Neuron (in vitro differentiated cells): Measurements from ENCODE around the gene CRB1.
A peak's percentile ranks its signal among the peaks of the same experiment; 100 is the strongest.

ENCODE experiments used
- H2AFZ ChIP-seq: one replicate; pipeline ENCODE4 v1.6.1; 2013; ENCODE audit warnings: low read depth, mild to moderate bottlenecking, inconsistent platforms, low read length, moderate library complexity
- H3K27me3 ChIP-seq: one replicate; pipeline ENCODE4 v1.6.1; 2013; ENCODE audit warnings: low read length; ENCODE audit not compliant: insufficient read depth
- H3K36me3 ChIP-seq: one replicate; pipeline ENCODE4 v1.6.1; 2013; ENCODE audit warnings: low read length; ENCODE audit not compliant: insufficient read depth
- H3K4me1 ChIP-seq: one replicate; pipeline ENCODE4 v1.6.1; 2013; ENCODE audit warnings: low read length; ENCODE audit not compliant: insufficient read depth
- H3K4me3 ChIP-seq: 2 replicates; pipeline ENCODE4 v1.5.1; 2013; ENCODE audit warnings: mild to moderate bottlenecking, low read length, moderate library complexity
- H3K9me3 ChIP-seq: one replicate; pipeline ENCODE4 v1.6.1; 2013; ENCODE audit warnings: low read length

The CRB1 gene

GRCh38 chr1:197339106-197340060 is 71.3 kb downstream of the CRB1 start:
- H3K27me3 ChIP-seq: no peaks in the 10 kb centered on the region
- no peaks in the 10 kb centered on the region for H3K9me3 ChIP-seq
- no peaks in the 10 kb centered on the region for H3K36me3 ChIP-seq
- no peak overlapping the region for H3K4me3 ChIP-seq
- peaks cover 17% of the 10 kb centered on the region for H3K4me1 ChIP-seq
- no peak overlapping the region for H2AFZ ChIP-seq

DNA sequence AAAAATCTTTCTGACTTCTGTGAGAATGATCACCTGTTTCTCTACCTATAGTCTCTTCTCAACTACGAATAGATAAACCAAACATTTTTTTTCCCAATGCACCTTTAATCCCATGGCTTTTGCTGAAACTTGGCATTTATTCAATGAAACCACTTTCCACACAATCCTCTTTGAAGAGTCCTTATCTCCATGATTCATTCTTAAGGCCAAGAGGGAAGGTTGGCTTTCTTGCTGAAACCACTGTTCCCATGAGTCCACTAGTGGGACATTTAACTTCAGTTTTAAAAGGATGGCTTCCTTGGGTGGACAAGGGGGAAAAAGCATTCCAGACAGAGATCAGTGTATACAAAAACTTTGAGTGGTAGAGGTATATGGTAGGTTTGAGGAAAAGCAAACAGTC is 73.6 kb downstream of the CRB1 start:
- no peak overlapping the region for H2AFZ ChIP-seq
- H3K4me3 ChIP-seq: no peak overlapping the region
- no peaks in the 10 kb centered on the region for H3K27me3 ChIP-seq
- no peaks in the 10 kb centered on the region for H3K9me3 ChIP-seq
- peaks cover 17% of the 10 kb centered on the region for H3K4me1 ChIP-seq
- H3K36me3 ChIP-seq: no peaks in the 10 kb centered on the region

DNA sequence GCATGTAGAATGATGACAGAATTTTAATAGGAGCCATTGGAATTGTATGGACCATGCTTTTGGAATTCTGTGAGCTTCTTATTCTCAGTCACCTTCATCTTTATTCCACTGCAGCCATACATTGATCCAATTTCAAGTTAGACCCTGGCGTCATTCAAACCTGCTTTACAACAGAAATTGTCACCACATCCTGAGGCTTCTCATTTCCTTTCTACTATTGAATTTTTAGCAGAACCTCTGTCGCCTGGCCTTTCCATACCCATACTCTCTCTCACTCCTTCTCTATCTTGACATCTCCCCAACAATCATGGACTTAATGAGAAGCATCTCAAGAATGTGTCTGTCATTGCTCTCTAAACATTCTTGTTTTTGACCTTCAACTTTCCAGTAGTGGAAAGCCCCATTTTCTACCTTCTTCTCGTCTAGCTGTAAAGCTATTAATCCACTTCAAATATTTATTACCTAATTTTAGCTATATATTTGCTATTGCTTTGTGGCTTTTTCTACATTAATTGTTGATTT is 74.1 kb downstream of the CRB1 start:
- no peaks in the 10 kb centered on the region for H3K27me3 ChIP-seq
- H2AFZ ChIP-seq: no peak overlapping the region
- no peaks in the 10 kb centered on the region for H3K36me3 ChIP-seq
- H3K9me3 ChIP-seq: no peaks in the 10 kb centered on the region
- H3K4me3 ChIP-seq: no peak overlapping the region
- H3K4me1 ChIP-seq: peaks cover 17% of the 10 kb centered on the region

DNA sequence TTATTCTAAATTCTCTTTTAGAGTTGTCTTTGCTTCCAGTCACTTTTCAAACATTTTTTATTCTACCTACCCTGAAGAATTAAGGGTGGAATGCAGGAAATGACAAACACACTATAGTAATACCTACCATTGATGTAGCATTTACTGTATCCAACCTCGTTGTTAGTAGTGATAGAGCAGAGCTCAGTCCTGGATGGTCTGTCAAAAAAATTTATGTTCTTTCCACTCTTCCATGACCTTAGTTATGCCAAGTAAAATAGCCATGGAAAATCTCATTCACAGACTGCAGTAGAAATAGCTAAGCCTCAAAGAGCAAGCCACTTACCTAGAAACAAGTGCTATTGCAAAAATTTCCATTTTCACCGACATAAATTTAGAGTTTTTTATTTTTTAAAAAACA is 74.6 kb downstream of the CRB1 start:
- H3K27me3 ChIP-seq: no peaks in the 10 kb centered on the region
- H2AFZ ChIP-seq: no peak overlapping the region
- H3K4me1 ChIP-seq: peaks cover 17% of the 10 kb centered on the region
- no peak overlapping the region for H3K4me3 ChIP-seq
- no peaks in the 10 kb centered on the region for H3K9me3 ChIP-seq
- no peaks in the 10 kb centered on the region for H3K36me3 ChIP-seq

- H3K4me3 ChIP-seq: no peak overlapping the region
- H3K27me3 ChIP-seq: no peaks in the 10 kb centered on the region
- peaks cover 17% of the 10 kb centered on the region for H3K4me1 ChIP-seq
- no peak overlapping the region for H2AFZ ChIP-seq
- no peaks in the 10 kb centered on the region for H3K9me3 ChIP-seq
- no peaks in the 10 kb centered on the region for H3K36me3 ChIP-seq
Measured at GRCh38 chr1:197343663-197344273, 75.7 kb downstream of the CRB1 start.

GRCh38 chr1:197351821-197352440 is 83.9 kb downstream of the CRB1 start:
- Histone ChIP-seq H3K36me3 (no peaks in the 10 kb centered on the region), H3K4me3 (no peak overlapping the region), H3K9me3 (no peaks in the 10 kb centered on the region)

GRCh38 chr1:197355248-197355995 is 87.4 kb downstream of the CRB1 start:
- Histone ChIP-seq H3K36me3 (no peaks in the 10 kb centered on the region), H3K4me1 (peaks cover 3% of the 10 kb centered on the region), H2AFZ (no peak overlapping the region), H3K9me3 (no peaks in the 10 kb centered on the region), H3K27me3 (no peaks in the 10 kb centered on the region), H3K4me3 (no peak overlapping the region)

More at GRCh38 chr1:197351821-197352440, 83.9 kb downstream of the CRB1 start:
- Histone ChIP-seq H2AFZ (no peak overlapping the region), H3K4me1 (no peaks in the 10 kb centered on the region), H3K27me3 (no peaks in the 10 kb centered on the region)

- Histone ChIP-seq H3K4me3 (no peak overlapping the region), H3K27me3 (no peaks in the 10 kb centered on the region), H3K4me1 (peaks cover 4% of the 10 kb centered on the region), H3K9me3 (no peaks in the 10 kb centered on the region), H3K36me3 (no peaks in the 10 kb centered on the region), H2AFZ (no peak overlapping the region)
Measured at GRCh38 chr1:197356723-197357533, 88.9 kb downstream of the CRB1 start.

DNA sequence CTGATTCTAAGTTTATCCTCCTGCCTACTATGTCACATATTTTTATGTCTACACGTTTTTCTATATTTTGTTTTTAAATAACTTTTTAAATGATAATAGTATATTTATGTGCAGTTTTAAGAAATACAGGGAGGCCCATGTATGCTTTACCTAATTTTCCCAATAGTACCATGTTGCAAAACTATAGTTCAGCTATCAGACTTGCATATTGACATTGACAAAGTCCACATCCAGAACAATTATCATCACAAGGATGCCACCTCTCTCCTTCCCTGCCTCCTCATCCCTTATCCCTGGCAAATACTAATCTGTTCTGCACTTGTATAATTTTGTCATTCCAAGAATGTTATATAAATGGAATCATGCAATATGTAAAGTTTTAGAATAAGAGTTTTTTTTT is 90.9 kb downstream of the CRB1 start:
- H2AFZ ChIP-seq: no peak overlapping the region
- no peaks in the 10 kb centered on the region for H3K27me3 ChIP-seq
- no peak overlapping the region for H3K4me3 ChIP-seq
- H3K36me3 ChIP-seq: no peaks in the 10 kb centered on the region
- peaks cover 4% of the 10 kb centered on the region for H3K4me1 ChIP-seq
- no peaks in the 10 kb centered on the region for H3K9me3 ChIP-seq

- no peaks in the 10 kb centered on the region for H3K36me3 ChIP-seq
- no peaks in the 10 kb centered on the region for H3K9me3 ChIP-seq
- H3K4me1 ChIP-seq: peaks cover 4% of the 10 kb centered on the region
- H3K4me3 ChIP-seq: no peak overlapping the region
- no peaks in the 10 kb centered on the region for H3K27me3 ChIP-seq
- H2AFZ ChIP-seq: peak overlapping the region; percentile 46
Measured at GRCh38 chr1:197360068-197360467, 92.0 kb downstream of the CRB1 start.

DNA sequence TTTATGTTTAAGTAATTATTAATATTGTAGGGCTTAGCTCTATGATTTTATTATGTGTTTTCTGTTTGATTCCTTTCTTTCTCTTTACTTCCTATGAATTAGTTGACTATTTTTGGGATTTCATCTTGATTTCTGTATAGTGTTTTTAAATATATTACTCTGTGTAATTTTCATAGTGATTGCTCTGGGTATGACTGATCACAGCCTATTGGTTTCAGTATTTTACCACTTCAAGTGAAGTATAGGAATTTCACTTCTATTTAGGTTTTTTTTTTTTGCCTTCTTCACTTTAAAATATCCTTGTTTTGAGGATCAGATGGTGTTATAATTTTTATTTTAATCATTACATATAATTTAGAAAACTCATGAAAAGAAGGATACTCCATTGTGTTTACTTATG is 94.8 kb downstream of the CRB1 start:
- Histone ChIP-seq H3K27me3 (no peaks in the 10 kb centered on the region), H2AFZ (no peak overlapping the region), H3K36me3 (no peaks in the 10 kb centered on the region)

GRCh38 chr1:197363855-197364254 is 95.8 kb downstream of the CRB1 start:
- no peak overlapping the region for H3K4me3 ChIP-seq
- peaks cover 4% of the 10 kb centered on the region for H3K4me1 ChIP-seq
- H3K9me3 ChIP-seq: no peaks in the 10 kb centered on the region
- no peak overlapping the region for H2AFZ ChIP-seq
- no peaks in the 10 kb centered on the region for H3K36me3 ChIP-seq
- no peaks in the 10 kb centered on the region for H3K27me3 ChIP-seq

More for the DNA sequence above, 94.8 kb downstream of the CRB1 start:
- H3K4me1 ChIP-seq: peaks cover 4% of the 10 kb centered on the region
- H3K4me3 ChIP-seq: no peak overlapping the region
- no peaks in the 10 kb centered on the region for H3K9me3 ChIP-seq
